ENCODE data around the gene RSPH6A. TPM values are rescaled to one million over a fixed set of nuclear protein-coding genes. Genes with fewer than 3 reads are reported as not detected.
A peak's percentile ranks its signal among the peaks of the same experiment; 100 is the strongest.

Gene RSPH6A
- total RNA-seq, 4 donors from 2014 or later: 0.11 TPM; not detected in 3

- intact Hi-C loops (cut with DNase I): no loop called here
- H3K4me3 ChIP-seq: no peak overlapping the region
- no peak for DNase-seq (ENCODE audit: extremely low spot score)
- peaks cover 11 to 44% (median 35%) of the 10 kb centered on the region in 4 donors for H3K4me1 ChIP-seq
- no peaks in the 10 kb centered on the region for H3K9me3 ChIP-seq
- peaks cover 19 to 52% (median 33%) of the 10 kb centered on the region in 4 donors for H3K36me3 ChIP-seq
- WGBS: 75% methylated on average over 11 of the region's 14 CpGs
- TF ChIP-seq EP300 (IDR thresholded peaks at IDR 0.05): no peak
- H3K27me3 ChIP-seq: no peaks in the 10 kb centered on the region
- peak overlapping the region; percentile 91 to 98 (median 97) for H3K27ac ChIP-seq (replicated peaks in 1 of 4)
These were observed 42.8 kb downstream of the RSPH6A start for GRCh38 chr19:45772130-45772840.

GRCh38 chr19:45771311-45771933 is 43.7 kb downstream of the RSPH6A start:
- Histone ChIP-seq H3K4me1 (peaks cover 19 to 52% (median 42%) of the 10 kb centered on the region in 4 donors), H3K4me3 (peak overlapping the region in 3 of 4 donors; percentile 87 to 98 (median 91)), H3K36me3 (peaks cover 11 to 44% (median 25%) of the 10 kb centered on the region in 4 donors), H3K27ac (replicated peaks in 1 of 4) (peak overlapping the region; percentile 91 to 98 (median 97)), H3K9me3 (no peaks in the 10 kb centered on the region), H3K27me3 (no peaks in the 10 kb centered on the region)
- WGBS: 82% methylated on average over 28 of the region's 46 CpGs
- TF ChIP-seq POLR2A (IDR thresholded peaks at IDR 0.05; ENCODE audit: low read depth): no peak
- no peak for TF ChIP-seq EP300 (IDR thresholded peaks at IDR 0.05)
- TF ChIP-seq POLR2AphosphoS5 (IDR thresholded peaks at IDR 0.05): no peak
- no peak for TF ChIP-seq CTCF (IDR thresholded peaks at IDR 0.05)
- intact Hi-C loops (cut with DNase I): no loop called here
- no peak for DNase-seq (ENCODE audit: extremely low spot score)

GRCh38 chr19:45770192-45771101 is 44.7 kb downstream of the RSPH6A start:
- intact Hi-C loops (cut with DNase I): no loop called here
- Histone ChIP-seq H3K4me1 (peaks cover 29 to 62% (median 52%) of the 10 kb centered on the region in 4 donors), H3K4me3 (peak overlapping the region; percentile 87 to 98 (median 92)), H3K9me3 (no peaks in the 10 kb centered on the region), H3K27me3 (no peaks in the 10 kb centered on the region), H3K27ac (replicated peaks in 1 of 4) (peak overlapping the region; percentile 91 to 98 (median 97)), H3K36me3 (peaks cover 9 to 41% (median 23%) of the 10 kb centered on the region in 4 donors)
- DNase-seq (ENCODE audit: extremely low spot score): peak; percentile 99
- WGBS: 16% methylated on average over 5 of the region's 79 CpGs
- TF ChIP-seq POLR2A (IDR thresholded peaks at IDR 0.05; ENCODE audit: low read depth) (peak; percentile 5), EP300 (IDR thresholded peaks at IDR 0.05) (no peak), POLR2AphosphoS5 (IDR thresholded peaks at IDR 0.05) (peak; percentile 77 to 89), CTCF (IDR thresholded peaks at IDR 0.05) (peak; percentile 93 to 98 (median 97))

- no peaks in the 10 kb centered on the region for H3K27me3 ChIP-seq
- intact Hi-C loops (cut with DNase I): loop anchor here (1.0 kb wide), 1 partner anchor 29 kb away; no protein-coding TSS in a partner anchor
- no peak for TF ChIP-seq POLR2AphosphoS5 (IDR thresholded peaks at IDR 0.05)
- no peak for TF ChIP-seq CTCF (IDR thresholded peaks at IDR 0.05)
- no peak for TF ChIP-seq EP300 (IDR thresholded peaks at IDR 0.05)
- TF ChIP-seq POLR2A (IDR thresholded peaks at IDR 0.05; ENCODE audit: low read depth): no peak
- 1% methylated on average over 25 of the region's 28 CpGs for WGBS
- H3K27ac ChIP-seq (replicated peaks in 1 of 4): peak overlapping the region; percentile 91 to 98 (median 97)
- DNase-seq (ENCODE audit: extremely low spot score): no peak
- H3K4me1 ChIP-seq: peaks cover 35 to 69% (median 58%) of the 10 kb centered on the region in 4 donors
- peak overlapping the region; percentile 87 to 98 (median 92) for H3K4me3 ChIP-seq
- peaks cover 5 to 37% (median 21%) of the 10 kb centered on the region in 4 donors for H3K36me3 ChIP-seq
- no peaks in the 10 kb centered on the region for H3K9me3 ChIP-seq
These were observed 45.3 kb downstream of the RSPH6A start for GRCh38 chr19:45769821-45770191.
